GM21717 (cell line): ENCODE measurements around the gene NLRP1.

Experiments
- ATAC-seq: cut with Tn5 transposase; IDR thresholded peaks from one replicate; pipeline ENCODE4 v1.9.1; 2021; ENCODE audit warnings: mild to moderate bottlenecking, moderate library complexity; ENCODE audit not compliant: unreplicated experiment

NLRP1 gene

GRCh38 chr17:5526821-5527598 lies 57.3 kb downstream of the NLRP1 start:
- ATAC-seq: no peak

- ATAC-seq: no peak
These were observed 61.1 kb downstream of the NLRP1 start for GRCh38 chr17:5523249-5523648.

- ATAC-seq: no peak
These were observed 61.8 kb downstream of the NLRP1 start for GRCh38 chr17:5522476-5522875.

GRCh38 chr17:5516060-5516792 lies 68.1 kb downstream of the NLRP1 start:
- ATAC-seq: no peak

- ATAC-seq: no peak
These were observed 69.3 kb downstream of the NLRP1 start for GRCh38 chr17:5514976-5515375.

GRCh38 chr17:5513628-5514027 lies 70.7 kb downstream of the NLRP1 start:
- no peak for ATAC-seq

GRCh38 chr17:5511401-5512225 lies 72.7 kb downstream of the NLRP1 start:
- ATAC-seq: no peak

- ATAC-seq: no peak
These were observed 73.5 kb downstream of the NLRP1 start for GRCh38 chr17:5510771-5511170.

GRCh38 chr17:5509482-5509881 lies 74.8 kb downstream of the NLRP1 start:
- ATAC-seq: no peak

GRCh38 chr17:5508810-5509209 lies 75.5 kb downstream of the NLRP1 start:
- ATAC-seq: no peak

- no peak for ATAC-seq
These were observed 78.0 kb downstream of the NLRP1 start for GRCh38 chr17:5506307-5506706.

GRCh38 chr17:5502552-5502951 lies 81.8 kb downstream of the NLRP1 start:
- ATAC-seq: no peak

GRCh38 chr17:5501685-5502084 lies 82.6 kb downstream of the NLRP1 start:
- no peak for ATAC-seq

- no peak for ATAC-seq
These were observed 83.5 kb downstream of the NLRP1 start for GRCh38 chr17:5500589-5501391.

- ATAC-seq: no peak
These were observed 84.1 kb downstream of the NLRP1 start for GRCh38 chr17:5500247-5500588.

GRCh38 chr17:5499476-5500231 lies 84.7 kb downstream of the NLRP1 start:
- no peak for ATAC-seq

- no peak for ATAC-seq
These were observed 91.3 kb downstream of the NLRP1 start for GRCh38 chr17:5492970-5493369.

GRCh38 chr17:5488752-5489151 lies 95.6 kb downstream of the NLRP1 start:
- no peak for ATAC-seq

GRCh38 chr17:5486206-5487124 lies 97.8 kb downstream of the NLRP1 start, which contains the start of gene MIS12:
TSS of gene MIS12 (plus strand) at chr17:5486566. CDS start at chr17:5488863, 2,297 bp downstream.
- ATAC-seq: peak; percentile 87
